HuH-7 (cell line): ENCODE results near the gene ATP13A4.
A peak's percentile ranks its signal among the peaks of the same experiment; 100 is the strongest.

Source experiments
- DNase-seq: peaks from one replicate; pipeline ENCODE4 v3.0.0; 2011; ENCODE audit warnings: low spot score

Gene ATP13A4

GRCh38 chr3:193554811-193555210 is at the start of gene ATP13A4:
TSS of gene ATP13A4 (minus strand) at chr3:193554895. CDS start at chr3:193554799, 96 bp downstream.
- no peak for DNase-seq

GRCh38 chr3:193599393-193599792 is 44.7 kb upstream of the ATP13A4 start:
- no peak for DNase-seq

GRCh38 chr3:193598202-193598601 is 43.5 kb upstream of the ATP13A4 start:
- DNase-seq, result no peak

GRCh38 chr3:193595939-193596487 is 41.3 kb upstream of the ATP13A4 start:
- no peak for DNase-seq

- no peak for DNase-seq
These were observed 40.4 kb upstream of the ATP13A4 start for GRCh38 chr3:193594946-193595689.

- peak; percentile 23 for DNase-seq
These were observed 39.0 kb upstream of the ATP13A4 start for GRCh38 chr3:193593668-193594030.

GRCh38 chr3:193592841-193593667 is 38.4 kb upstream of the ATP13A4 start, which contains the start of gene OPA1:
TSS of gene OPA1 (plus strand) at chr3:193593208. CDS start at chr3:193593378, 170 bp downstream.
- DNase-seq, result peak; percentile 92

GRCh38 chr3:193590088-193590856 is 35.6 kb upstream of the ATP13A4 start:
- no peak for DNase-seq

- DNase-seq, result no peak
These were observed 34.9 kb upstream of the ATP13A4 start for GRCh38 chr3:193589616-193590015.

GRCh38 chr3:193589129-193589528 is 34.4 kb upstream of the ATP13A4 start:
- DNase-seq, result no peak

- DNase-seq, result no peak
These were observed 31.8 kb upstream of the ATP13A4 start for GRCh38 chr3:193586526-193586925.

GRCh38 chr3:193585530-193585929 is 30.8 kb upstream of the ATP13A4 start:
- no peak for DNase-seq

- DNase-seq, result no peak
These were observed 19.9 kb upstream of the ATP13A4 start for GRCh38 chr3:193574488-193575070.

- DNase-seq, result no peak
These were observed 18.9 kb upstream of the ATP13A4 start for GRCh38 chr3:193573403-193574191.

- DNase-seq, result peak; percentile 45
These were observed 17.8 kb upstream of the ATP13A4 start for GRCh38 chr3:193572426-193572908.

GRCh38 chr3:193569119-193569518 is 14.4 kb upstream of the ATP13A4 start:
- no peak for DNase-seq

GRCh38 chr3:193564012-193564411 is 9.3 kb upstream of the ATP13A4 start:
- DNase-seq, result peak; percentile 14

GRCh38 chr3:193563426-193563825 is 8.7 kb upstream of the ATP13A4 start:
- no peak for DNase-seq

- DNase-seq, result no peak
These were observed 6.2 kb upstream of the ATP13A4 start for GRCh38 chr3:193560870-193561269.

- no peak for DNase-seq
These were observed 5.4 kb upstream of the ATP13A4 start for GRCh38 chr3:193560091-193560490.

GRCh38 chr3:193559100-193559499 is 4.4 kb upstream of the ATP13A4 start:
- no peak for DNase-seq
